HUDEP-2 (cell line): ENCODE measurements around the gene CD68.

ENCODE experiments used
- DNase-seq, 76 experiments: peaks; one replicate each; lab custom pipeline; 2025; ENCODE audit not compliant: unreplicated experiment in 76 of 76; lab: John Stamatoyannopoulos, UW

Gene CD68, protein sequence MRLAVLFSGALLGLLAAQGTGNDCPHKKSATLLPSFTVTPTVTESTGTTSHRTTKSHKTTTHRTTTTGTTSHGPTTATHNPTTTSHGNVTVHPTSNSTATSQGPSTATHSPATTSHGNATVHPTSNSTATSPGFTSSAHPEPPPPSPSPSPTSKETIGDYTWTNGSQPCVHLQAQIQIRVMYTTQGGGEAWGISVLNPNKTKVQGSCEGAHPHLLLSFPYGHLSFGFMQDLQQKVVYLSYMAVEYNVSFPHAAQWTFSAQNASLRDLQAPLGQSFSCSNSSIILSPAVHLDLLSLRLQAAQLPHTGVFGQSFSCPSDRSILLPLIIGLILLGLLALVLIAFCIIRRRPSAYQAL

GRCh38 chr17:7579001-7579833 is at the start of gene CD68:
Gene CD68, plus strand, starts transcription at chr17:7579638. Its CDS starts 40 bp downstream, at chr17:7579678.
- peak in 60 of 76 experiments; percentile 15 to 85 (median 56) for DNase-seq

DNA sequence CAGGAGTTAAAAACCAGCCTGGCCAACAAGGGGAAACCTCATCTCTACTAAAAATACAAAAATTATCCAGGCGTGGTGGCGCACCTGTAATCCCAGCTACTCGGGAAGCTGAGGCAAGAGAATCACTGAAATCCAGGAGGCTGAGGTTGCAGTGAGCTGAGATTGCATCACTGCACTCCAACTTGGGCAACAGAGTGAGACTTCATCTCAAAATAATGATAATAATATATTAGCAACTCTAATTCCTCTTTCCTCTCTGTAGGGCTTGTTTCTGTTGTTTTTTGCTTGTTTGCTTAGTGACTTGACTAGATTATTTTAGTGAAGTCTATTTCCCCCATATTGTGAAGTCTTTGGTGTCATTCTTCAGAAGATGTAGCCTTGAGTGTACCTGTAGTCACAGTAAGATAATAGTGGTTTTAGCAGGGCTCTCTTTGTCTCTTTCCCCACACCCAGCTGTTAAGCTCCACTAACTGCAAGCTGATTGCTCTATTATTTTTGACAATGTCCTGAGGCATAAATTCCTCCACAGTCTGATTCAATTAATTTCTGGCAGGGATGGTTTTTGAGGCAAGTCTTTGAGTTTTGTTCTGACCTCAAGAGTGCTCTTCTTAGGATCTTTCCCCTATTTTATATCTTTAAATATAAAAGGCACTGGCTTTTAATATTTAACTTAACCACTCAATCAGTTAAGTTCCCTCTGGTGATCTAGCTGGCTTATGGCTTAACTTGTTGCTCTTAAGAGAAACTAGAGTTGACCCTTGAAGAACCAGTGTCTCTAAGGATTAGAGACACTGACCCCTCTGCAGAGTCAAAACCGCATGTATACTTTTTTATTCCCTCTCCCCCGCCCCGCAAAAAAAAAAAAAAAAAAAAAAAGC is 49.2 kb upstream of the CD68 start:
- DNase-seq = no peak

DNA sequence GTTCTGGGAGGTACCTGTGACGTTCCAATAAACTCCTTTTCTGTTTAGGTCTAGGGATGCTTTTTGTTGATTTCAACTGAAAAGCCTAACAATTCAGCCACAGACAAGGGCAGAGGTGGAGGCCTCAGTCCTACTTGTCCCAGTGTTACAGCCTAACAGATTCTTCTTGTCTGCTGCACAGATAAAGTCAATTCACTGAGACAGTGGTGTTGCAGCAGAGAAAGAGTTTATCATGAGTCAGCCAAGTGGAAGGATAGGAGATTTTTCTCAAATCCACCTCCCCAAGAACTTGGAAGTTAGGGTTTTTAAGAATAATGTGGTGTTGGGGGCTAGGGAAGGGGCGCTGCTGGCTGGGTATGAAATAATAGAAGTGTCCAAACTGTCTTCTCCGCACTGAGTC is 41.4 kb upstream of the CD68 start:
- no peak for DNase-seq

GRCh38 chr17:7538891-7539545 is 40.4 kb upstream of the CD68 start:
- no peak for DNase-seq

- no peak for DNase-seq
Observed at GRCh38 chr17:7541074-7541621, 38.3 kb upstream of the CD68 start.

DNA sequence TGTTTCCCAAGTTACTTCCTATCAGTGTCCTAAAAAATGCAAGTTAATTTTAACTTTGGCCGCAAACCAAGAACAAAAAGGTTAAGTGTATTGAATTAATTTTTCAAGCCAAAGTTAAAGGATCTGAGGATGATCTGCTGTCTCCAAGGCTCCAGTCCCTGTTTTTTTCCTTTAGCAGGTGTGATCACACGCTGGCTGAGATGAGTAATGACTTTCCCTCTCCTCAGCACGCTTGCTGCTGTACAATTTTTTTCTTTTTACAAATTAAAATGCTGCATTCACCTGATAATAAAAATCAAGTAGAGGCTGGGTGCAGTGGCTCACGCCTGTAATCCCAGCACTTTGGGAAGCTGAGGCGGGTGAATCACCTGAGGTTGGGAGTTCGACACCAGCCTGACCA is 34.5 kb upstream of the CD68 start:
- DNase-seq = no peak

DNA sequence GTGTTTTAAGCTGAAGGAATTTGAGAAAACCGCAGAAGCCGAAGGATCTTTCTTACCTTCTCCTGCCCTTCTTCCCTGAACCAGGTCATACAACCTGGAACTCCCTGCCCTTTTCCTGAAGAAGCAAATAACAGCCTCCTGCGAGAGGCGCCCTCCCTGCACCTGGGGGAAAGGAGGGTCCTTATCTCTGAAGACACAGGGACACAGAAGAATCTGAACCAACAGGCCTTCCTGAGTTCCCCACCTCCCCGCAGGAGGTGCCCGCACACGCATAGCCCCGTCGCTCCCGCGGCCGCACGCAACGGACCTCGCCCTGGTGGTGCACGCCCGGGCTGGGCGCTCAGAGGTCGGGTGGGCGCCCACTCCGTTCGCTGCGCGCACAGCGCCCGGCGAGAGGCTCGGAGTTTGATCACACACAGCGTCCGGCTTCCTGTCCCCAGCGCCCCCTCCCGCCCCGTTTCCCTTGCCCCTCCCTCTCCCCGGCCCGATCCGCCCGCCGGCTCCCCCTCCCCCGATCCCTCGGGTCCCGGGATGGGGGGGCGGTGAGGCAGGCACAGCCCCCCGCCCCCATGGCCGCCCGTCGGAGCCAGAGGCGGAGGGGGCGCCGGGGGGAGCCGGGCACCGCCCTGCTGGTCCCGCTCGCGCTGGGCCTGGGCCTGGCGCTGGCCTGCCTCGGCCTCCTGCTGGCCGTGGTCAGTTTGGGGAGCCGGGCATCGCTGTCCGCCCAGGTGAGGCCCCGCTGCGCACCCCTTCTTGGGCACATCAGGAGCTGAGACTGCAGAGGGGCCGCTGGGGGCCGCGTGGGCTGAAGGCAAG is 30.6 kb upstream of the CD68 start, which contains the start of gene TNFSF12:
Gene TNFSF12 (plus strand): TSS at position 474 of the 816 bp plus-strand sequence. CDS start 96 bp downstream, at position 570.
- no peak for DNase-seq

DNA sequence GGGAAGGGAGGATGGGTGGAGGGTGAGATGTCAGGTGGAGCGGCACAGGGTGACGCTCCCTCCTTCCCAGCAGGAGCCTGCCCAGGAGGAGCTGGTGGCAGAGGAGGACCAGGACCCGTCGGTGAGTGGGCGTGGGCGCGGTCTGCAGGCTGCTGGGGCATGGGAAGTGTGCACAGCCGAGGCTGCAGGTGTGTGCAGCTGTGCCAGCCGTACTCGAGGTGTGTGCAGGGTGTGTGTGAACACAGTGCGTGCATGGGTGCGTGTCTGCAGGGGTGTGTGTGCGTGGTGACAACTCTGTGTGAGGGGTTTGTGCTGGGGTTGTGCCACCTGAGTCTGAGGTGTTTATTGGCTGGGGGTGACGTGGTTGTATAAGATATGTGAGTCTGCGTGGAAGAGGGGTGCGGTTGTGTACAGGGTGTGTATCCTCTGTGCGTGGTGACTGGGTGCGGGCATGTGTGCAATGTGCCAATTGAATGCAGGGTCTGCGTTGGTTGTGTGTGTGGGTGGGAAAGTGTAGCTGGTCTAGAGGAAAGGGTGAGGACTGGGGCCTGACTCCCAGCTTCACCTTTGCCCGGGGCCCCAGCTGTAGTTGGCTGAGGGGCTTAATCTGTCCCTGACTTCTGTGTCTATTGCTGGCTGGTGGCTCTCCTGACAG is 29.9 kb upstream of the CD68 start:
- peak in 1 of 76 experiments; percentile 8 for DNase-seq

DNA sequence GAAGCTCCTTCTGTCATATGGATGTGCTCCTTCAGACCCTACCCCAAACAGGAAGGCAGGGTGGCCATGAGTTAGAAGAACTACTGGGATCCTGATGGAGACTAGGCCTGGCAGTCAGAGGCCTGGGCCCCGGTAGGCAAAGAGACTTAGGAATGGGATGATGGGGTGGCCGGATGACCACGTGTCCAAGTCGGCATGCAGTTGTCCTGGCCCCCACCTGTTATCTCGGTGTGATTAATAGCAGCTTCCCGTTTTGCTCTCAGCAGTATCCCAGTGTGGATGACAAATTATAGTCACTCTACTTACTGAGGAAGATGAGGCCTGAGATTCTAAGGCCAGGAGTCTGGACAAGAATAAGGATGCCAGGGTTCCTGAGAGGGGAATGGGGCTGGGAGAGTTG is 29.1 kb upstream of the CD68 start:
- DNase-seq = no peak

DNA sequence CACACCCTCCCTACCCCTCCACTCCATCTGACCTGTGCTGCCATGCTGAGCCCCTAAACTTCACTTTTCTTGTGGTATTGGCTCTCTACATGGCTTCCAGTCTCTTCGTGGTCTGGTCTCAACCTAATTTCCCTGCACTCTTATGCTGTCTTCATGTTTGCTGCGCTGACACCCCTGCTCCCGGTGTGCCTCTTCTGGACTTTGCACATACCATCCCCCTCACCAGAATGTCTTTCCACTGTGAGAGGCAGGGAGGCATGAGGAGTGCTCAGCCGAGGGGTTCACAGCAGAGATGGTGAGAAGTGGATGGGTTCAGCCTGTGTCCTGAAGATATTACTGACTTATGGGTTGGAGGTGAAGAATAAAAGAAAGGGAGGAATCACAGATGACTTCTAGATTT is 28.0 kb upstream of the CD68 start:
- no peak for DNase-seq

- no peak for DNase-seq
Observed at GRCh38 chr17:7552621-7553051, 26.8 kb upstream of the CD68 start.

DNA sequence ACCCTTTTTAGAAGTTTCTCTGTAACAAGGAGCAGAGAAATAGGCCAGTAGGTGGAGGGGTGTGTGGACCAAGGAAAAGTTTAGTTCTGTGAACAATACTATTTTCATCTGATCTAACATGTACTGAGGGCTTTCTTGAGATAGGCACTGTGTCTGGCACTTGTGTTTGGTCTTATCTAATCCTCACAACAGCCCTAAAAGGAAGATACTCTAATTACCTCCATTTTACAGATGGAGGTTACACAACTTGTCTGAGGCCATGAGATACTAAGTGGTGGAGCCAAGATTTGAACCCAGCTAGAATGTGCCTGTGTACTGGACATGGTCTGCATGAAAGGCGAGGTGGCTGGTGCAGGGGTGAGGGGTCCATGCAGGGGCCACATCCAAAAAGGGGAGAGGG is 26.1 kb upstream of the CD68 start:
- peak in 38 of 76 experiments; percentile 14 to 81 (median 38) for DNase-seq

DNA sequence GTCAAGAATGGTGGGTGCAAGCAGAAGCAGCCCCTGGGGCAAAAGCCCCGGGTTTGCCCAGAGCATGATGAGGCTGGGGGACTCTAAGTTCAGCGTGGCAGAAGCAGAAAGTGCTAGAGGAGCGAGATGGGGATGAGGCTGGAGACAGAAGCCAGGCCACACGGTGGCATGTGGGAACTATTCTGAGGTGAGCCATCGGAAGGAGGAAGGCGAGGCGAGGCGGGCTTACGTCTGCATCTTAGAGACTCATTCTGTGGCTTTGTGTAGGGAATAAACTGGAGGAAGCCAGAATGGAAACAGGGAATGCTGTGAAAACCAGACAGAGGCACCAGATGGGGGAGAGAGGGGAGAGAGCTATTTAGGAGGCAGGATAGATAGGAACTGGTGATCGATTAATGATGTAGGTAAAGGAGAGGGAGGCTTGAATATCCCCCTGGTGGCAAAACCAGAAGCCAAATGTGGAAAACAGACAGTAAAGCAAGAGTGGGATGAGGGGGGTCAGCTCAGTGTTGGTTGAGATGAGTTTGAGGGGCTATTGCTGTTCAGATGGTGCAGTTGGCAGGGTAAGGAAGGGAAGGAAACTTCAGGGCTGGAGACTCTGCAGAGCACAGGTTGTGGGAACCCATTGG is 24.0 kb upstream of the CD68 start:
- DNase-seq = no peak

DNA sequence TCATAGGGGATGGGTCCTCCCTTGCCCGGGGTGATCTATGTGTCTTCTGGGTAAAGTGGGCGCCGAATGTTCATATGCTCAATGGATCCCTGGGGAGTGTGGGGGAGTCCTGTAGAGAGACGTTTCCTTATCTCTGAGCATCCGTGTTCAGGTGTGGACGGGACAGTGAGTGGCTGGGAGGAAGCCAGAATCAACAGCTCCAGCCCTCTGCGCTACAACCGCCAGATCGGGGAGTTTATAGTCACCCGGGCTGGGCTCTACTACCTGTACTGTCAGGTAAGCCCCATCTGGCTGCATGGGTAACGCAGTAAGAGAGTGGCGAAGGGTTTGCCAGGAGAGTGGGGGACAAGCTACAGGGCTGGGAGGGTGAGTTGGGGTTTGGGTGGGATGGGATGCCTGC is 22.8 kb upstream of the CD68 start:
- no peak for DNase-seq

DNA sequence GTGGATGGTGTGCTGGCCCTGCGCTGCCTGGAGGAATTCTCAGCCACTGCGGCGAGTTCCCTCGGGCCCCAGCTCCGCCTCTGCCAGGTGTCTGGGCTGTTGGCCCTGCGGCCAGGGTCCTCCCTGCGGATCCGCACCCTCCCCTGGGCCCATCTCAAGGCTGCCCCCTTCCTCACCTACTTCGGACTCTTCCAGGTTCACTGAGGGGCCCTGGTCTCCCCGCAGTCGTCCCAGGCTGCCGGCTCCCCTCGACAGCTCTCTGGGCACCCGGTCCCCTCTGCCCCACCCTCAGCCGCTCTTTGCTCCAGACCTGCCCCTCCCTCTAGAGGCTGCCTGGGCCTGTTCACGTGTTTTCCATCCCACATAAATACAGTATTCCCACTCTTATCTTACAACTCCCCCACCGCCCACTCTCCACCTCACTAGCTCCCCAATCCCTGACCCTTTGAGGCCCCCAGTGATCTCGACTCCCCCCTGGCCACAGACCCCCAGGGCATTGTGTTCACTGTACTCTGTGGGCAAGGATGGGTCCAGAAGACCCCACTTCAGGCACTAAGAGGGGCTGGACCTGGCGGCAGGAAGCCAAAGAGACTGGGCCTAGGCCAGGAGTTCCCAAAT is 22.2 kb upstream of the CD68 start:
- DNase-seq = no peak

- DNase-seq = peak in 64 of 76 experiments; percentile 19 to 80 (median 57)
Observed at GRCh38 chr17:7557775-7558543, 21.5 kb upstream of the CD68 start.
